HG02763 (cell line): Measurements from ENCODE around the gene SLC44A5.
"Not testable (repeated sequence)": the region's sequence is repeated elsewhere in the genome, so short reads cannot be mapped to it uniquely, and the experiment has no call there.

Source experiments
- ATAC-seq: cut with Tn5 transposase; IDR thresholded peaks from one replicate; pipeline ENCODE4 v1.9.1; 2021; ENCODE audit warnings: mild to moderate bottlenecking, moderate library complexity; ENCODE audit not compliant: unreplicated experiment

Gene SLC44A5

DNA sequence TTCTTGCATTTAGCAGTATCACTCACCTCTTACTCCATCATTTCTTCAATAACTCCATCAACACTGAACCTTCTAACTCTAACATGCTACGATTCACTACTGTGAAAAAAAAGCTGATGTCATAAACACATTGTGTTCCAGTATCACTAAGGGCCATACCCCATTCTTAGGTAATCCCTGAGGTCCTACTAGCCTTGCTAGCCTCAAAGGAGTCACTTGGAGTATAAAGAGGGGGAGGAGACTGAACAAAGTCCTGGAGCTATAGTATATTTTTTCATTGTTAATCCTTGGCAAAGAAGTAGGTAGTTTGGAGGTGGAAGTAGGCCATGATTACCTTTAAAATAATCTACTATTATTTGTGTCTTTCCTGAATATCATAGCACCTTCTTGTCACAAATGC lies at the start of gene SLC44A5:
TSS of gene SLC44A5 (minus strand) at position 101 of the 400 bp plus-strand sequence. CDS start 69,667 bp downstream, outside the sequence.
- ATAC-seq, result no peak

GRCh38 chr1:75655931-75656330 lies 45.0 kb upstream of the SLC44A5 start:
- no peak for ATAC-seq

- not testable (repeated sequence) for ATAC-seq
Measured at GRCh38 chr1:75647183-75647582, 36.3 kb upstream of the SLC44A5 start.

GRCh38 chr1:75645153-75645552 lies 34.2 kb upstream of the SLC44A5 start:
- ATAC-seq, result not testable (repeated sequence)

- ATAC-seq, result no peak
Measured at GRCh38 chr1:75643460-75643859, 32.5 kb upstream of the SLC44A5 start.

GRCh38 chr1:75641325-75641724 lies 30.4 kb upstream of the SLC44A5 start:
- ATAC-seq, result no peak

DNA sequence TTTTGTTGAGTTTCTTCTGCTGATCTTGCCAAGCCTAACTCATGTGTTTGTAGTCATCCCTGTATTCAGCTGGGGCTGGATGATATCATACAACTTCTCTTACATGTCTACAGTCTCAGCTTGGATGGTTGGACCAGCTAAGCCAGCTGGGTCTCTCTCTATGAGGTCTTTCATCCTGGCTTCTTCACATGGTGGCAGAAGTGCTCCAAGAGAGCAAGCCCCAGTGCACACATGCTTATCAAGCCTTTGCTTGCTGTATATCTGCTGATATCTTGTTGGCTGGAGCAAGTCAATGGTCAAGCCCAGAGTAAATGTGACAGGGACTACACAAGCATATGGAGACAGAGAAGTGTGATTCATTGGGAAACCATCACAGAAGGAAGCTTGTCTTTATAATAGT lies 29.2 kb upstream of the SLC44A5 start:
- no peak for ATAC-seq

DNA sequence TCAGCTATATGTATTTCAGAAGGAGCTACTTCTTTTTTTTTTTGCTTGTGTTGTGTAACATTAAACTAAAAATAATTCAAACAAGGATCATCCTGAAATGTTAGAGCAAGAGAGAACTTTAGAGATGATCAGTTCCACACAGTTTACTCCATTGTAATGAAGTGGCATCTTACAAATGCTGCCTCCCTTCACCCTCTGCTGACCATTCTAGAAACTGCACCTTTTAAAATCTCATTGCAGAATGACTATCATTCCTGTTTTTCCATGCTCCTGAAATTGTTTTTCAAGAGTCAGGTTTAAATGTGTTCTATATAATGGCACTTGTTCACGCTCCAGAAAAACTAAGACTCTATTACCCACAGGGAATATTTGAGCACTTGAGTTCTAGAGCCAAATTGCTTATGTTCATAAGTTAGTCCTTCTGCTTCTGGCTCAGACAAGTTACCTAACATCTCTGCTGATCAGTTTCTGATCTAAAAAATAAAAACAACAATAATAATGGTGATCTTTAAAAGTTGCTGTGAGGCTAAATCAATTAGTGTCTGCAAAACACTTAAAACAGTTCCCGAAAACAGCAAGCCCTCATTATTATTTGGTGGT lies 21.5 kb upstream of the SLC44A5 start:
- ATAC-seq, result no peak

- ATAC-seq, result no peak
Measured at GRCh38 chr1:75630998-75631397, 20.1 kb upstream of the SLC44A5 start.

- ATAC-seq, result no peak
Measured at GRCh38 chr1:75630004-75630594, 19.2 kb upstream of the SLC44A5 start.

- ATAC-seq, result no peak
Measured at GRCh38 chr1:75625795-75626194, 14.9 kb upstream of the SLC44A5 start.

DNA sequence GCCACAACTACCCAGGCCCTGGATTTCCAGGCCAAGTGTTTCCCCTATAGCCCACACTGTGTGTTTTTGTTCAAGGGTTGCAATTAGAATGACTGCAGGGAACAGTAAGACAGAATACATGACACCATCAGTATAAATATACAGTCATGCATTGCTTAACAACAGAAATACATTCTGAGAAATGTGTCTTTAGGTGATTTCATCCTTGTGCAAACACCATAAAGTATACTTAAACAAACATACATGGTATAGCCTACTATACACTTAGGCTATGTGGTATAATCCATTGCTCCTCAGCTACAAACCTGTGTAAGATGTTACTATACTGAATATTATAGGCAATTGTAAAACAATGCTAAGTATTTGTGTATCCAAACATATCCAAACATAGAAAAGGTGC lies 7.5 kb upstream of the SLC44A5 start:
- no peak for ATAC-seq

GRCh38 chr1:75616436-75617433 lies 5.8 kb upstream of the SLC44A5 start:
- no peak for ATAC-seq

DNA sequence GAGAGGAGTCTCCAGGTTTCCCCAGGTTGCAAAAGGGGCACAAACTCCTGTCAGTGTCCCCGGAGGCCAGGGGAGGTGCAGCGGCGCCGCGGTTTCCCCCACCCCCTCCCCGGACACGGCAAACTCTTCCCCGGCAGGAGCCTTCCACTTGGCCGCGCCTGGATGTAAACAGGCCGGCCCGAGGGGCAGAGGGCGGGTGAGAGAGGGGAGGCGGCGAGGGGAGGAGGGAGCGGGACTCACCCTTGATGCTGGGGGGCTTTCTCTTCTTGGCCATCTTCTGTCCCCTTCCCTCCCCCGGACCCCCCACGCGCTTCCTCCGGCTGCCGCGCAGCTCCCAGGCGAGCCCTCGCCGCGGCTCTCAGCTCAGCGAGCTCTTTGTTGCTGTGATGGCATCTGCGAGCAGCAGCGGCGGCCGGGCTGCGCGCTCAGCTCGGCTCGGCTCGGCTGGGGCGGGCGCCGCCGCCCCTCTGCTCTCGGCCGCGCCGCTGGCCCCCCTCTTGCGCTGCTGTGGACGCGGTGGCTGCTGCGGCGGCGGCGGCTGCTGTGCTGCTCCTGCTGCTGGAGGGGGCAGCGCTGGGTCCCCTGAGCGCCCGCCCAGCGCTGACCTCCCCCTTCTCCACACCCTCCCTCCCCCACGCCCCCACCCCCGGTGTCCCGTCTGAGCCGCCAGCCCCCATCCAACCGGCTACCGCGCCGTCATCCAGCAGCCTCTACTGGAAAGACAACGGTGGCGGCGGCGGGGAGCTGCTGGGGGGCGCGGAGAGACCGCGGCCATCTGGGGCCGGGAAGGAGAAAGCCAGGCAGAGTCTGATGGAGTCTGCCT lies 4.9 kb upstream of the SLC44A5 start:
- ATAC-seq, result no peak

DNA sequence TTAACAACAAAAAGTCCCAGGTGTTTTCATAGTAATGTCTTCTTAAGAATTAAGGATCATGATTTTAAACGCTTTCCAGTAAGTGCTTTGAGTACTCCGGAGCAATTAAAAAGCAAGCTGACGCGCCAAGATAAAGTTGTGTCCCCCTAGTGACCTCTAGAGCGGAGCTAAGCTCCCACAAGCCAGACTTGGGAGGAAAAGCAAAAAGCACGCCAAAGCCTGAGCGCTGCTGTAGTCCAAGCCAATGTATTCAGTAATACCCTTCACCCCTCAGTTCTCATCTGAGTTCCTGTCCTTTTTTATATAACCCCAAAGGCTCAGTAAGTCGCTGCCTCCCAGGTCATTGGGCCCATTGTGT lies 3.5 kb upstream of the SLC44A5 start:
- ATAC-seq, result no peak

DNA sequence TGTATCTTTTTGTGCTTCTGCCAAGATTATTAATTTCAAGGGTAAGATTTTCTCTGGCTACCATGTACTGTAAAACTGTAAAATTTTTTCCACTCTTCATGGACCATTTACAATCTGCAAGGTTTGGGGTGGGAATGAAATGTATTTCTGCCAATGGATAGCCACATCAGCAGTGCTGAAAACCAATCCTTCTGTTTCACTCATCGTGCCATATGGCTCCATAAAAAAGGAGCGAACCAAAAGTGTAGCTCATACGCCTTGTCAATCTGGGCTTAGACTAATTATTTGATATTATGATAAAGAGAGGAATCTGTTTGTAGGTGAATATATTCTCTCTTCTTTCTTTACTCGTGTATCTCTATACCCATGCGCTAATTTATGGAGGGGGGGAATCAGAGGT lies 3.0 kb upstream of the SLC44A5 start:
- ATAC-seq, result no peak

DNA sequence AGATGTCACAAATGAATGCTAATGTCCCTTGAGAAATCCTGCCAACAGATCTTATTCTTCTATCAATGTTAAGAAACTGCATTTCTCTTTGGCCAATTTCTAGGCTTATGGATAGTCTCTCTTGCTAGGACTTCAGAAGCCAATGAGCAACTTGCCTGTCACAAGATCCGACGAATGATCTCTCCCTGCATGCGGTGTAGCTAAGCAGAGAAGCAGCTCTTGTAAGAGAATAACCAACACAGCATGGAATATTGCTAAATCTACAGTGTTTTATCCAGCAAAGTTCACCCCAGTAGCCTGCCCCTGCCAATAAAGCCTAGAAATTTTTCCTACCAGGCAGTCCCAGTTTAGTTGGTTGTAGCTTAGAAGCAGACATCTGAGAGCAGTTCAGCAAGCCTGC lies 2.1 kb upstream of the SLC44A5 start:
- ATAC-seq, result no peak

DNA sequence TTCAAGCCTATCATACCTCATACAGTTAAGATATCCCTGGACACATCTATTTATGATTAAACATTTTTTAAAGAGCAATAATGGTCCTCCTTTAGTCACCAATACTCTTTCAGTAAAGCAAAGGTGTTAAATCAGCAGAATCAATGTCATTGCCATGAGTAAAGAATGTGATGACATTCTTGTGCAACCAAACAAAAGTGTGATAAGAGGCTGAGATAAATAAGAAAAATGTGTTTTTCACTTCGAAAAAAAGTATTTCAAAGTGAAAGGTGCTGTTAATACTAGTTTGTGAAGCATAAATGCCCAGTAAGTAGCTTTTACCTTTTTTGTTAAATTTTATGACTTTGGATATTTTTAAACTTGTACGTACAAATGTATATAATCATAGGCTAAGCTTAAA lies 8.4 kb downstream of the SLC44A5 start:
- ATAC-seq, result no peak

DNA sequence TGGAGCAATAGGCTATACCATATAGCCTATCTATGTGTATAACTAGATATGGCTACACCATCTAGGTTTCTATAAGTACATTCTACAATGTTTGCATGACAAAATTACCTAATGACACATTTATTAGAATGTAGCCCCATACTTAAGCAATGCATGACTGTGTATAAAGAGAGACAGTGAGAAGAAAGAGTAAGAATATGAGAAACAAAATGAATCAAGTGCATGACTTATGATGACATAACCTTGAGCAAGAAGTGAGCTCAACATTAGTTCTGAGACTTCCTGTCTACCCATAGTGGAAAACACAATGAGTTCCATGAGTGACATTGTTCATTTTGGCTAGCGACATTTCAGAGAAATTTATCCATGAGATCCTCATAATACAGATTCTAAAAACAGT lies 10.1 kb downstream of the SLC44A5 start:
- ATAC-seq, result no peak

DNA sequence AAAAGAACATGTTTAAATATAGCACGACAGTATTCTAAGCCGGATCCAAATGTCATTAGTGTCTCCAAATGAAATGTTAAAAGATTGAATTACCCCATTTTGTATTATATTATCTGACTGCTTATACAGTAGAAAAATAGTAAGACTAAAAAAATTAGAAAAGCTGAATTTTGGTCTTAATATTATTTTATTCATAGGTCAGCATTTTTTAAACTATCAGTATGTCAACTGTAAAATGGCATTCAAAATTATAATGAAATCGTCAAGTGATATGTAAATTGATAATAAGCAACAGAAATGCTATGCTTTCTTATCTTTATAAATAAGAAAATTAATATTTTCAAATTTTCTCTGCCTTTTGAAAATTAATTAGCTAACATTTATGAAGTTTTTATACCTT lies 16.6 kb downstream of the SLC44A5 start:
- ATAC-seq, result no peak

- not testable (repeated sequence) for ATAC-seq
Measured at GRCh38 chr1:75593457-75593856, 17.5 kb downstream of the SLC44A5 start.
